ENCODE measurements around the gene CLMP.

DNA sequence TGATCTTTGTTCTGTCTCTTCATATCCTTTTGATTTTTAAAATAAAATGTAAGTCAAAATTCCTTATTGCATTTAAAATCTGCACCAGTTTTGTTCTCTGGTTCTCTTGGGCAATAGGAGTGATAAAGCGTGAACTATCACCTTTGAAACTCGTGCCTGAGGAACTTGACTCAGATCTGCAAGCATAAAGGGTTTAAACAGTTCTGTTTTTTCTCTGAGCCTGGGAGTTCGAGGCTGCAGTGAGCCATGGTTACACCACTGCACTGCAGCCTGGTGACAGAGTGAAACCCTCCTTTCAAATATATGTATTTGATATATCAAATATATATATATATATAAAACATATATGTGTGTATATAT lies 38.9 kb upstream of the CLMP start:
- TF ChIP-seq, protein P1, sequence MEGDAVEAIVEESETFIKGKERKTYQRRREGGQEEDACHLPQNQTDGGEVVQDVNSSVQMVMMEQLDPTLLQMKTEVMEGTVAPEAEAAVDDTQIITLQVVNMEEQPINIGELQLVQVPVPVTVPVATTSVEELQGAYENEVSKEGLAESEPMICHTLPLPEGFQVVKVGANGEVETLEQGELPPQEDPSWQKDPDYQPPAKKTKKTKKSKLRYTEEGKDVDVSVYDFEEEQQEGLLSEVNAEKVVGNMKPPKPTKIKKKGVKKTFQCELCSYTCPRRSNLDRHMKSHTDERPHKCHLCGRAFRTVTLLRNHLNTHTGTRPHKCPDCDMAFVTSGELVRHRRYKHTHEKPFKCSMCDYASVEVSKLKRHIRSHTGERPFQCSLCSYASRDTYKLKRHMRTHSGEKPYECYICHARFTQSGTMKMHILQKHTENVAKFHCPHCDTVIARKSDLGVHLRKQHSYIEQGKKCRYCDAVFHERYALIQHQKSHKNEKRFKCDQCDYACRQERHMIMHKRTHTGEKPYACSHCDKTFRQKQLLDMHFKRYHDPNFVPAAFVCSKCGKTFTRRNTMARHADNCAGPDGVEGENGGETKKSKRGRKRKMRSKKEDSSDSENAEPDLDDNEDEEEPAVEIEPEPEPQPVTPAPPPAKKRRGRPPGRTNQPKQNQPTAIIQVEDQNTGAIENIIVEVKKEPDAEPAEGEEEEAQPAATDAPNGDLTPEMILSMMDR (IDR thresholded peaks at IDR 0.05; ENCODE audit: low read depth, low read length, poor library complexity, severe bottlenecking): no peak
- no peak for TF ChIP-seq EZH2phosphoT487 (IDR thresholded peaks at IDR 0.05; ENCODE audit: borderline replicate concordance, low read length)
